H9 (cell line): ENCODE results near the gene TBC1D17. TPM values are rescaled to one million over a fixed set of nuclear protein-coding genes. Genes with fewer than 3 reads are reported as not detected.

Experiments used
- DNase-seq: peaks from one replicate; pipeline ENCODE4 v3.0.0-alpha.2; 2017
- H2AFZ ChIP-seq: one replicate; pipeline ENCODE4 v1.6.1; 2013; ENCODE audit warnings: mild to moderate bottlenecking, low read length, control low read depth, moderate library complexity
- H2AK5ac ChIP-seq: 2 replicates; pipeline ENCODE4 v1.6.1; 2013; ENCODE audit warnings: low read length, control low read depth, mixed read lengths; ENCODE audit not compliant: insufficient read length
- H2BK120ac ChIP-seq: one replicate; pipeline ENCODE4 v1.6.1; 2013; ENCODE audit warnings: low read depth, mild to moderate bottlenecking, low read length, control low read depth, inconsistent platforms; ENCODE audit not compliant: poor library complexity, severe bottlenecking
- H2BK12ac ChIP-seq: 2 replicates; pipeline ENCODE4 v1.6.1; 2013; ENCODE audit warnings: low read length, control low read depth, mixed read lengths, low read depth; ENCODE audit not compliant: insufficient read length
- H2BK15ac ChIP-seq: 2 replicates; pipeline ENCODE4 v1.6.1; 2013; ENCODE audit warnings: low read depth, low read length, control low read depth
- H2BK20ac ChIP-seq: one replicate; pipeline ENCODE4 v1.6.1; 2013; ENCODE audit warnings: low read depth, mild to moderate bottlenecking, low read length, control low read depth, inconsistent platforms; ENCODE audit not compliant: poor library complexity, severe bottlenecking
- H2BK5ac ChIP-seq: 2 replicates; pipeline ENCODE4 v1.6.1; 2013; ENCODE audit warnings: low read length, control low read depth, mixed read lengths; ENCODE audit not compliant: insufficient read length
- H3K14ac ChIP-seq: 2 replicates; pipeline ENCODE4 v1.6.1; 2013; ENCODE audit warnings: low read length, control low read depth; ENCODE audit not compliant: insufficient read depth
- H3K18ac ChIP-seq: 2 replicates; pipeline ENCODE4 v1.6.1; 2013; ENCODE audit warnings: low read depth, mild to moderate bottlenecking, mixed read lengths, low read length, control low read depth; ENCODE audit not compliant: insufficient read length
- H3K23ac ChIP-seq: 2 replicates; pipeline ENCODE4 v1.6.1; 2013; ENCODE audit warnings: low read length, control low read depth, mixed read lengths, low read depth; ENCODE audit not compliant: insufficient read length
- H3K23me2 ChIP-seq: 2 replicates; pipeline ENCODE4 v1.6.1; 2013; ENCODE audit warnings: low read depth, mild to moderate bottlenecking, mixed read lengths, low read length, control low read depth; ENCODE audit not compliant: insufficient read length, poor library complexity, severe bottlenecking
- H3K27ac ChIP-seq: 2 replicates; pipeline ENCODE4 v1.5.1; 2013; ENCODE audit warnings: low read length, control low read depth, mixed read lengths, low read depth; ENCODE audit not compliant: insufficient read length
- H3K27me3 ChIP-seq: 2 replicates; pipeline ENCODE4 v1.6.1; 2013; ENCODE audit warnings: low read length, control low read depth, inconsistent platforms; ENCODE audit not compliant: insufficient read depth
- H3K4ac ChIP-seq: 2 replicates; pipeline ENCODE4 v1.6.1; 2013; ENCODE audit warnings: low read depth, mild to moderate bottlenecking, control low read depth, inconsistent platforms, low read length, moderate library complexity
- H3K4me1 ChIP-seq: 2 replicates; pipeline ENCODE4 v1.6.1; 2013; ENCODE audit warnings: low read length, control low read depth, inconsistent platforms; ENCODE audit not compliant: insufficient read depth
- H3K4me2 ChIP-seq: 2 replicates; pipeline ENCODE4 v1.6.1; 2013; ENCODE audit warnings: low read length, control low read depth, mixed read lengths; ENCODE audit not compliant: insufficient read length, insufficient read depth
- H3K56ac ChIP-seq: 2 replicates; pipeline ENCODE4 v1.6.1; 2013; ENCODE audit warnings: low read depth, mild to moderate bottlenecking, mixed read lengths, low read length, control low read depth; ENCODE audit not compliant: insufficient read length
- H3K79me1 ChIP-seq: 2 replicates; pipeline ENCODE4 v1.6.1; 2013; ENCODE audit warnings: low read depth, mild to moderate bottlenecking, moderate library complexity, low read length, control low read depth, inconsistent platforms; ENCODE audit not compliant: insufficient read depth, poor library complexity, severe bottlenecking
- H3K79me2 ChIP-seq: 2 replicates; pipeline ENCODE4 v1.6.1; 2013; ENCODE audit warnings: low read length, control low read depth, inconsistent platforms; ENCODE audit not compliant: insufficient read depth
- H3K9ac ChIP-seq: 2 replicates; pipeline ENCODE4 v1.6.1; 2013; ENCODE audit warnings: low read length, control low read depth, mixed read lengths; ENCODE audit not compliant: insufficient read length; ENCODE audit errors: extremely low read depth
- H3K9me3 ChIP-seq: one replicate; pipeline ENCODE4 v1.6.1; 2013; ENCODE audit warnings: low read depth, low read length, inconsistent platforms; ENCODE audit not compliant: control insufficient read depth
- H3T11ph ChIP-seq: one replicate; pipeline ENCODE4 v1.6.1; 2013; ENCODE audit warnings: mild to moderate bottlenecking, low read length, control low read depth, inconsistent platforms
- H4K20me1 ChIP-seq: one replicate; pipeline ENCODE4 v1.6.1; 2013; ENCODE audit not compliant: control insufficient read depth, insufficient read length, insufficient read depth
- H4K5ac ChIP-seq: 2 replicates; pipeline ENCODE4 v1.6.1; 2013; ENCODE audit warnings: low read depth, mild to moderate bottlenecking, mixed read lengths, low read length, control low read depth; ENCODE audit not compliant: insufficient read length
- H4K8ac ChIP-seq: replicated peaks from 2 replicates; pipeline ENCODE4 v1.6.1; 2013; ENCODE audit warnings: low read length, control low read depth, mixed read lengths, low read depth; ENCODE audit not compliant: insufficient read length
- H4K91ac ChIP-seq: 2 replicates; pipeline ENCODE4 v1.6.1; 2013; ENCODE audit warnings: low read depth, mild to moderate bottlenecking, moderate library complexity, mixed read lengths, low read length, control low read depth; ENCODE audit not compliant: insufficient read length
- H3K27ac Mint-ChIP-seq, 3 experiments: 2 replicates in 2 of 3; 3 replicates in 1 of 3; pipeline ENCODE4 v1.8.0; 2020 to 2021; ENCODE audit warnings: mixed read lengths in 3 of 3, mild to moderate bottlenecking in 1 of 3, moderate library complexity in 1 of 3
- H3K27me3 Mint-ChIP-seq: 2 replicates; pipeline ENCODE4 v1.8.0; 2021; ENCODE audit warnings: low read depth, mild to moderate bottlenecking, moderate library complexity, mixed read lengths
- H3K36me3 Mint-ChIP-seq, 3 experiments: 2 replicates in 2 of 3; 3 replicates in 1 of 3; pipeline ENCODE4 v1.8.0; 2020 to 2021; ENCODE audit warnings: low read depth in 3 of 3, mixed read lengths in 3 of 3; ENCODE audit not compliant: insufficient read depth in 1 of 3
- H3K4me1 Mint-ChIP-seq, 2 experiments: 2 replicates each; pipeline ENCODE4 v1.8.0; 2020; ENCODE audit warnings: mixed read lengths in 2 of 2
- H3K4me3 Mint-ChIP-seq, 2 experiments: 2 replicates in 1 of 2; 3 replicates in 1 of 2; pipeline ENCODE4 v1.8.0; 2020 to 2021; ENCODE audit warnings: mild to moderate bottlenecking in 2 of 2, mixed read lengths in 2 of 2, moderate library complexity in 1 of 2
- H3K9me3 Mint-ChIP-seq, 2 experiments: 2 replicates in 1 of 2; 3 replicates in 1 of 2; pipeline ENCODE4 v1.8.0; 2020; ENCODE audit warnings: mild to moderate bottlenecking in 2 of 2, mixed read lengths in 2 of 2, moderate library complexity in 1 of 2
- WGBS: extraction: QIAGEN DNeasy Blood & Tissue Kit; methylation state at CpG from one replicate; pipeline ENCODE4 v1.1.7; 2013; ENCODE audit warnings: missing lambda C conversion rate, low lambda C conversion rate, mixed read lengths; ENCODE audit not compliant: insufficient read length; ENCODE audit errors: extremely low coverage; 5-methylcytosine and 5-hydroxymethylcytosine counted together
- total RNA-seq: library from RNA; stranded (reverse); gene quantifications from 2 replicates; pipeline ENCODE4 v1.2.1, GENCODE V29; 2021
- TF ChIP-seq, protein P1 (sequence below): fragments of 200-600 bp; sonication (generic); conservative IDR thresholded peaks from 3 replicates; pipeline ENCODE4 v1.8.0; 2021; ENCODE audit warnings: antibody characterized with exemption, mild to moderate bottlenecking

Gene TBC1D17
- total RNA-seq, 1 experiment from 2014 or later, result 33.6 TPM

DNA sequence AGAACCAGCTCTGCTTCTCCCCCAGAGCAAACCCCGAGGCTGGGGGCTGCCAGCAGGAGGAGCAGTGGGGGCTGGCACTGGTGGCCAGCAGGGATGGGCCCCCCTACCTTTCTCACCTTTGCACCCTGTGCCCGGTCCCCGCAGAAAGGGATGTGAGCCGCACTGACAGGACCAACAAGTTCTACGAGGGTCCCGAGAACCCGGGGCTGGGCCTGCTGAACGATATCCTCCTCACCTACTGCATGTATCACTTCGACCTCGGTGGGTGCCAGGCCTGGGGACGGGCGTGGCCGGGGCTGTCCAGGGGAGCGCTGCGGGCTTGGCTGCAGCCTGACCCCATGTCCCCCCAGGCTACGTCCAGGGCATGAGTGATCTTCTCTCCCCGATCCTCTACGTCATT, 6.6 kb downstream of the TBC1D17 start:
- Histone ChIP-seq H4K91ac (no peak overlapping the region), H3K23ac (no peak overlapping the region), H3K18ac (no peak overlapping the region), H4K5ac (no peak overlapping the region), H3K9ac (no peak overlapping the region), H4K8ac (no peak overlapping the region), H3K14ac (no peak overlapping the region), H2AFZ (no peak overlapping the region), H3K4me2 (no peak overlapping the region), H3K23me2 (no peaks in the 10 kb centered on the region), H4K20me1 (no peaks in the 10 kb centered on the region), H3K79me1 (no peaks in the 10 kb centered on the region), H2BK120ac (no peak overlapping the region), H2AK5ac (no peak overlapping the region), H3K56ac (no peak overlapping the region), H3K27me3 (no peaks in the 10 kb centered on the region; the same call in 1 of the 2 replicates), H2BK15ac (no peak overlapping the region), H3K27ac (no peak overlapping the region), H3K4ac (no peak overlapping the region), H3K9me3 (no peaks in the 10 kb centered on the region), H3K79me2 (no peaks in the 10 kb centered on the region), H3T11ph (no peak overlapping the region), H2BK12ac (no peak overlapping the region), H3K4me1 (no peaks in the 10 kb centered on the region), H2BK5ac (no peak overlapping the region), H2BK20ac (no peak overlapping the region)
- H3K4me3 Mint-ChIP-seq, result no peak overlapping the region
- TF ChIP-seq, protein P1, sequence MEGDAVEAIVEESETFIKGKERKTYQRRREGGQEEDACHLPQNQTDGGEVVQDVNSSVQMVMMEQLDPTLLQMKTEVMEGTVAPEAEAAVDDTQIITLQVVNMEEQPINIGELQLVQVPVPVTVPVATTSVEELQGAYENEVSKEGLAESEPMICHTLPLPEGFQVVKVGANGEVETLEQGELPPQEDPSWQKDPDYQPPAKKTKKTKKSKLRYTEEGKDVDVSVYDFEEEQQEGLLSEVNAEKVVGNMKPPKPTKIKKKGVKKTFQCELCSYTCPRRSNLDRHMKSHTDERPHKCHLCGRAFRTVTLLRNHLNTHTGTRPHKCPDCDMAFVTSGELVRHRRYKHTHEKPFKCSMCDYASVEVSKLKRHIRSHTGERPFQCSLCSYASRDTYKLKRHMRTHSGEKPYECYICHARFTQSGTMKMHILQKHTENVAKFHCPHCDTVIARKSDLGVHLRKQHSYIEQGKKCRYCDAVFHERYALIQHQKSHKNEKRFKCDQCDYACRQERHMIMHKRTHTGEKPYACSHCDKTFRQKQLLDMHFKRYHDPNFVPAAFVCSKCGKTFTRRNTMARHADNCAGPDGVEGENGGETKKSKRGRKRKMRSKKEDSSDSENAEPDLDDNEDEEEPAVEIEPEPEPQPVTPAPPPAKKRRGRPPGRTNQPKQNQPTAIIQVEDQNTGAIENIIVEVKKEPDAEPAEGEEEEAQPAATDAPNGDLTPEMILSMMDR, result no peak
- peaks cover 0 to 6% of the 10 kb centered on the region in 2 experiments; a peak in 1 of 5 replicates for H3K9me3 Mint-ChIP-seq
- WGBS, result no CpG with 5 or more reads among the region's 18 CpGs
- no peak for DNase-seq
- H3K27me3 Mint-ChIP-seq, result no peaks in the 10 kb centered on the region; the same call in 1 of the 2 replicates
- peaks cover 0 to 4% of the 10 kb centered on the region in 2 experiments; a peak in 3 of 4 replicates for H3K4me1 Mint-ChIP-seq
- no peak overlapping the region; a peak in 1 of 7 replicates for H3K27ac Mint-ChIP-seq
- peaks cover 54 to 72% (median 69%) of the 10 kb centered on the region in 3 experiments for H3K36me3 Mint-ChIP-seq
